CD4-positive, alpha-beta T cell treated with Interleukin-4 for 4 hours (primary cell): ENCODE measurements around the gene INPP5B.
"Not testable (repeated sequence)": the region's sequence is repeated elsewhere in the genome, so short reads cannot be mapped to it uniquely, and the experiment has no call there.

Experiments
- DNase-seq: peaks from one replicate; pipeline ENCODE4 v3.0.0-alpha.2; 2020

INPP5B gene

GRCh38 chr1:37946703-37947360 lies at the start of gene INPP5B:
Gene INPP5B, minus strand, starts transcription at chr1:37947053. Its CDS starts 745 bp downstream, at chr1:37946308.
- peak; percentile 67 for DNase-seq

GRCh38 chr1:37995751-37996345 lies 49.0 kb upstream of the INPP5B start:
- peak; percentile 24 for DNase-seq

- DNase-seq, result no peak
Measured at GRCh38 chr1:37994886-37995566, 48.2 kb upstream of the INPP5B start.

GRCh38 chr1:37989361-37989930 lies 42.6 kb upstream of the INPP5B start:
- peak; percentile 27 for DNase-seq

GRCh38 chr1:37987679-37988078 lies 40.8 kb upstream of the INPP5B start:
- DNase-seq, result no peak

GRCh38 chr1:37983546-37983945 lies 36.7 kb upstream of the INPP5B start:
- no peak for DNase-seq

- no peak for DNase-seq
Measured at GRCh38 chr1:37978541-37978940, 31.7 kb upstream of the INPP5B start.

- peak; percentile 21 for DNase-seq
Measured at GRCh38 chr1:37975083-37975482, 28.2 kb upstream of the INPP5B start.

GRCh38 chr1:37974567-37974966 lies 27.7 kb upstream of the INPP5B start:
- no peak for DNase-seq

GRCh38 chr1:37973684-37974083 lies 26.8 kb upstream of the INPP5B start:
- DNase-seq, result not testable (repeated sequence)

GRCh38 chr1:37965301-37965700 lies 18.4 kb upstream of the INPP5B start:
- DNase-seq, result no peak

GRCh38 chr1:37964106-37964505 lies 17.3 kb upstream of the INPP5B start:
- not testable (repeated sequence) for DNase-seq

- no peak for DNase-seq
Measured at GRCh38 chr1:37958690-37959089, 11.8 kb upstream of the INPP5B start.

GRCh38 chr1:37955685-37956084 lies 8.8 kb upstream of the INPP5B start:
- DNase-seq, result no peak

- DNase-seq, result no peak
Measured at GRCh38 chr1:37954316-37954971, 7.6 kb upstream of the INPP5B start.

- DNase-seq, result no peak
Measured at GRCh38 chr1:37952738-37953137, 5.9 kb upstream of the INPP5B start.

- DNase-seq, result no peak
Measured at GRCh38 chr1:37951783-37952624, 5.2 kb upstream of the INPP5B start.

- DNase-seq, result no peak
Measured at GRCh38 chr1:37951041-37951782, 4.4 kb upstream of the INPP5B start.

- DNase-seq, result no peak
Measured at GRCh38 chr1:37949524-37950152, 2.8 kb upstream of the INPP5B start.

GRCh38 chr1:37948841-37949240 lies 2.0 kb upstream of the INPP5B start:
- no peak for DNase-seq

- no peak for DNase-seq
Measured at GRCh38 chr1:37948166-37948565, 1.3 kb upstream of the INPP5B start.
